Measurements from ENCODE around the gene FGD1. TPM values are rescaled to one million over a fixed set of nuclear protein-coding genes. Genes with fewer than 3 reads are reported as not detected.
A peak's percentile ranks its signal among the peaks of the same experiment; 100 is the strongest.

Gene FGD1
- total and polyA plus RNA-seq, 2 of the 13 experiments (the other 11 are each of a cell fraction or from before 2014, with no cell fraction given): 0.36 to 0.62 TPM

DNA sequence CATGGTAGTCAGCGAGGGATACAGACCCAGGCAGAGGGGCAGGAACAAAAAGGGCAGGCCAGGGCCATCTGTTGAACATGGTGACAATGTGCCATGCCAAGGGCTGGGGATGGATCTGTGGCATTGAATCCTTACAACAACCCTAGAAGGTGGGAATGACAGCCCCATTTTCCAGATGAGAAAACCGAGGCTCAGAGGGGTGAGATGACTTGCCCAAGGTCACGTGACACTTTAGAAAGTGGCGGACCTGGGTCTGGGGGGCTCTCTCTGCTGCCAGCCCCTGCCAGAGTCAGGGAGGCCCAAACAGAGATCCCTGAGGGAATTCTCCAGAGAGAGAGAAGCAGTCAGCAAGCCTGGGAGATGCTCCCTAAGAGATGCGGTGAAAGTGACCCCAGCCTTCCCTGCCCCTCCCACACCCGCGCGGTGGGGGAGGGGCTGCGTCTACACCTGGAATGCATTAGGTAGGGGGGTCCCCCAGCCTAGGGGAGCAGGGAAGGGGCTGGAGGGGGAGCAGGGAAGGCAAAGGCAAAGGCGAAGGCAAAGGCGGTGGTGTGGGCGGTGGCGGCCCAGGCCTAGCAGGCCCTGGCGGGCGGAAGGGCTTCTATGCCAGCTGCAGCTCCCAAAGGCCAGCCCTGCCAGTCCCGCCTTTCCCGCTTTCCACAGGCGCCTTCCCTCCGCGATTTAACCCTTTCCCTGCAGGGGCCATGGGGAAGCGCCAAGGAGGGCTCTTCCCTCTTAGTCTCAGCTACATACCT, 13.0 kb downstream of the FGD1 start:
- ChIA-PET CTCF (ENCODE audit: low intra/inter-chr PET ratio, low total read pairs) (no interaction called here), POLR2A (no interaction called here)
- no peaks in the 10 kb centered on the region for H3K9me3 ChIP-seq (ENCODE audit: low read length)
- no peaks in the 10 kb centered on the region for H3K27me3 ChIP-seq (ENCODE audit: control insufficient read depth in 1 of 2, insufficient read depth in 2 of 2, low read length in 2 of 2)
- no peak overlapping the region for H3K9ac ChIP-seq (ENCODE audit: insufficient read depth, low read depth, low read length)
- ATAC-seq (no peak), DNase-seq (ENCODE audit: low spot score) (no peak), FAIRE-seq (no peak)
- peaks cover 30% of the 10 kb centered on the region for H3K4me1 ChIP-seq (ENCODE audit: insufficient read depth, low read length)
- no peak overlapping the region for H3K4me3 ChIP-seq (replicated peaks in 1 of 3; ENCODE audit: insufficient read depth in 1 of 3, low read depth in 2 of 3, low read length in 3 of 3)
- TF ChIP-seq MAFG (CRISPR knock-in tag; IDR thresholded peaks at IDR 0.05) (no peak), ZBTB33 (CRISPR knock-in tag; IDR thresholded peaks at IDR 0.05) (peak; percentile 20; the same call in 1 of the 2 replicates), ZNF296 (CRISPR knock-in tag; conservative IDR thresholded peaks at IDR 0.05) (no peak), NR2F6 (IDR thresholded peaks at IDR 0.05) (no peak), NR2F6 (CRISPR knock-in tag; IDR thresholded peaks at IDR 0.05) (no peak), SP1 (IDR thresholded peaks at IDR 0.05) (no peak), SP1 (CRISPR knock-in tag; IDR thresholded peaks at IDR 0.05) (no peak), ZNF629 (CRISPR knock-in tag; conservative IDR thresholded peaks at IDR 0.05) (peak; percentile 66), ZNF484 (CRISPR knock-in tag; IDR thresholded peaks at IDR 0.05; ENCODE audit: borderline replicate concordance, low read depth) (no peak), ARNTL (CRISPR knock-in tag; IDR thresholded peaks at IDR 0.05) (no peak)
- TF ChIP-seq, protein P1, sequence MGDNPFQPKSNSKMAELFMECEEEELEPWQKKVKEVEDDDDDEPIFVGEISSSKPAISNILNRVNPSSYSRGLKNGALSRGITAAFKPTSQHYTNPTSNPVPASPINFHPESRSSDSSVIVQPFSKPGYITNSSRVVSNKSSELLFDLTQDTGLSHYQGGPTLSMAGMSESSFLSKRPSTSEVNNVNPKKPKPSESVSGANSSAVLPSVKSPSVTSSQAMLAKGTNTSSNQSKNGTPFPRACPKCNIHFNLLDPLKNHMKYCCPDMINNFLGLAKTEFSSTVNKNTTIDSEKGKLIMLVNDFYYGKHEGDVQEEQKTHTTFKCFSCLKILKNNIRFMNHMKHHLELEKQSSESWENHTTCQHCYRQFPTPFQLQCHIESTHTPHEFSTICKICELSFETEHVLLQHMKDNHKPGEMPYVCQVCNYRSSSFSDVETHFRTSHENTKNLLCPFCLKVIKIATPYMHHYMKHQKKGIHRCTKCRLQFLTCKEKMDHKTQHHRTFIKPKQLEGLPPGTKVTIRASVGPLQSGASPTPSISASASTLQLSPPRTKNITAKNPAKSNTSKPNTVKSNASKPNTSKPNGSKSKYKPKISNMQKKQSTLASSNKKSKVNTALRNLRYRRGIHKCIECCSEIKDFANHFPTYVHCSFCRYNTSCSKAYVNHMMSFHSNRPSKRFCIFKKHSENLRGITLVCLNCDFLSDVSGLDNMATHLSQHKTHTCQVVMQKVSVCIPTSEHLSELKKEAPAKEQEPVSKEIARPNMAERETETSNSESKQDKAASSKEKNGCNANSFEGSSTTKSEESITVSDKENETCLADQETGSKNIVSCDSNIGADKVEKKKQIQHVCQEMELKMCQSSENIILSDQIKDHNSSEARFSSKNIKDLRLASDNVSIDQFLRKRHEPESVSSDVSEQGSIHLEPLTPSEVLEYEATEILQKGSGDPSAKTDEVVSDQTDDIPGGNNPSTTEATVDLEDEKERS (CRISPR knock-in tag; IDR thresholded peaks at IDR 0.05): no peak
- no peaks in the 10 kb centered on the region for H4K20me1 ChIP-seq (ENCODE audit: insufficient read depth, low read length)
- H2AFZ ChIP-seq (ENCODE audit: low read length): no peak overlapping the region
- in situ Hi-C loops (cut with HindIII; ENCODE audit: extremely low pct_ligation_motif_present, low pct_unique_long_range_greater_than_20kb) (no loop called here), intact Hi-C loops (cut with micrococcal nuclease; ENCODE audit: unreplicated experiment) (no loop called here)
- no peaks in the 10 kb centered on the region for H3K79me2 ChIP-seq (ENCODE audit: insufficient read depth, low read length)
- no TSS peak for BruUV-seq (replicated peaks)
- H3K36me3 ChIP-seq (replicated peaks in 1 of 2; ENCODE audit: control insufficient read depth in 1 of 2, insufficient read depth in 2 of 2, low read length in 2 of 2): no peaks in the 10 kb centered on the region
- no peak overlapping the region for H3K4me2 ChIP-seq (ENCODE audit: low read depth, low read length)
- 91% methylated on average over 11 of the region's 21 CpGs for WGBS (ENCODE audit: low lambda C conversion rate)
- H3K27ac ChIP-seq (ENCODE audit: extremely low read length, insufficient read depth, low read length): no peak overlapping the region

Data from HepG2 (cell line).